ENCODE results near the gene ABTB2.

DNA sequence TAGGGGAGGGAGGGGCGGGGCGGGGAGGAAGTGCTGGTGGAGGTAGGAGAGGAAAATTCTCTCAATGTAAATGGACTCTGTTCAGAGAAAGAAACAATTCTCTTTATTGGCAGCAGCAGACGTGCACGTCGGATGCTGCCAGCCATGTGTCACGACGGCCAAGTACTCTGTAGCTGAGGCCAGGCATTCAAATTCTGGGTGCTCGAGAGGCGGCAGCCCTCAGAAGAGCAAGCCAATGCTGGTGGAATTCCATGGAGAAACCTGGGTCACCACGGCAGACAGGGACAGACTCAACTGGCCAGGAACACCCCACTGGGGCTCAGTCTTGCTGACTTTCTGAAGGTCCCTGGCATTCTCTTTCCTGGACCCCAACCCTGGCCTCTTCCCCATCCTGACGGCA, 90.8 kb downstream of the ABTB2 start:
- TF ChIP-seq RFX5 (IDR thresholded peaks at IDR 0.05): no peak
- no peak for TF ChIP-seq HOXB13 (CRISPR knock-in tag; IDR thresholded peaks at IDR 0.05; ENCODE audit: low read depth)
- TF ChIP-seq EP300 (IDR thresholded peaks at IDR 0.05): no peak

Data from A549 (cell line).